ENCODE results near the gene CERS2. TPM values are rescaled to one million over a fixed set of nuclear protein-coding genes. Genes with fewer than 3 reads are reported as not detected.

CERS2 gene
- polyA plus RNA-seq, 1 of the 3 experiments (the other 2 are of a cell fraction): 150 TPM

GRCh38 chr1:150985179-150985825 is 10.7 kb upstream of the CERS2 start:
- Histone ChIP-seq H3K4me1 (ENCODE audit: control insufficient read depth in 1 of 2, insufficient read depth in 2 of 2, low read depth in 1 of 2, low read length in 1 of 2) (peaks cover 0 to 11% of the 10 kb centered on the region in 2 experiments; a peak in 1 of 4 replicates), H3K36me3 (replicated peaks in 1 of 2; ENCODE audit: control insufficient read depth in 1 of 2, insufficient read depth in 2 of 2, low read length in 1 of 2) (no peaks in the 10 kb centered on the region), H3K4me3 (ENCODE audit: low read depth in 2 of 2, low read length in 1 of 2) (no peak overlapping the region), H3K79me2 (ENCODE audit: insufficient read depth) (no peaks in the 10 kb centered on the region), H3K9me3 (no peaks in the 10 kb centered on the region), H4K20me1 (ENCODE audit: insufficient read depth) (no peaks in the 10 kb centered on the region), H3K27ac (ENCODE audit: low read depth in 2 of 2, low read length in 1 of 2) (no peak overlapping the region), H3K27me3 (ENCODE audit: insufficient read depth) (no peaks in the 10 kb centered on the region), H3K4me2 (no peak overlapping the region), H3K9ac (no peak overlapping the region), H2AFZ (ENCODE audit: low read depth) (no peak overlapping the region), H3F3A (replicated peaks; ENCODE audit: insufficient read depth) (no peaks in the 10 kb centered on the region), H3K9me2 (no peaks in the 10 kb centered on the region)
- 72% methylated on average over 2 of the region's 2 CpGs for WGBS (ENCODE audit: low lambda C conversion rate)
- TF ChIP-seq FOXM1 (IDR thresholded peaks at IDR 0.05; ENCODE audit: low read depth): no peak
- no peak for TF ChIP-seq SIN3A (IDR thresholded peaks at IDR 0.05; ENCODE audit: borderline replicate concordance, low read depth, low read length)
- no peak for TF ChIP-seq PBX3 (IDR thresholded peaks at IDR 0.05)
- no peak for TF ChIP-seq ZBTB33 (IDR thresholded peaks at IDR 0.05; ENCODE audit: borderline replicate concordance, low read depth)
- TF ChIP-seq REST (IDR thresholded peaks at IDR 0.05; ENCODE audit: low read depth, low read length): no peak
- TF ChIP-seq ELF1 (IDR thresholded peaks at IDR 0.05): no peak
- TF ChIP-seq JUND (IDR thresholded peaks at IDR 0.05): no peak
- TF ChIP-seq RAD21 (IDR thresholded peaks at IDR 0.05; ENCODE audit: low read length): no peak
- TF ChIP-seq YY1 (IDR thresholded peaks at IDR 0.05; ENCODE audit: low read depth): no peak
- TF ChIP-seq MEF2A (IDR thresholded peaks at IDR 0.05; ENCODE audit: borderline replicate concordance, low read depth): no peak
- no peak for TF ChIP-seq MAX (IDR thresholded peaks at IDR 0.05; ENCODE audit: low read depth)
- no peak for TF ChIP-seq SMC3 (IDR thresholded peaks at IDR 0.05; ENCODE audit: low read depth, low read length)
- no peak for TF ChIP-seq CTCF (IDR thresholded peaks at IDR 0.05)
- no peak for TF ChIP-seq USF2 (IDR thresholded peaks at IDR 0.05; ENCODE audit: borderline replicate concordance, low read depth, low read length)
- no peak for TF ChIP-seq MXI1 (IDR thresholded peaks at IDR 0.05; ENCODE audit: low read depth, low read length)
- no peak for TF ChIP-seq TCF12 (IDR thresholded peaks at IDR 0.05)
- TF ChIP-seq RXRA (IDR thresholded peaks at IDR 0.05; ENCODE audit: borderline replicate concordance, low read depth): no peak
- no peak for TF ChIP-seq TAF1 (IDR thresholded peaks at IDR 0.05; ENCODE audit: borderline replicate concordance, low read depth, low read length)
- no peak for TF ChIP-seq NRF1 (IDR thresholded peaks at IDR 0.05; ENCODE audit: low read depth, low read length)
- TF ChIP-seq GABPA (IDR thresholded peaks at IDR 0.05; ENCODE audit: low read depth): no peak
- ChIA-PET CTCF (interaction anchor here (1.1 to 17.0 kb wide), 3 partner anchors 12 to 86 kb away, joined by 3 to 371 read pairs (median 4); partner anchors contain the start of genes GABPB2 and MINDY1), POLR2A (no interaction called here)
- no peak for DNase-seq
